Measurements from ENCODE around the gene AP1B1. TPM values are rescaled to one million over a fixed set of nuclear protein-coding genes. Genes with fewer than 3 reads are reported as not detected.
"Not testable (repeated sequence)": the region's sequence is repeated elsewhere in the genome, so short reads cannot be mapped to it uniquely, and the experiment has no call there.

The AP1B1 gene
- 10 to 100 TPM; 56.6 to 59.9 TPM for total RNA-seq

DNA sequence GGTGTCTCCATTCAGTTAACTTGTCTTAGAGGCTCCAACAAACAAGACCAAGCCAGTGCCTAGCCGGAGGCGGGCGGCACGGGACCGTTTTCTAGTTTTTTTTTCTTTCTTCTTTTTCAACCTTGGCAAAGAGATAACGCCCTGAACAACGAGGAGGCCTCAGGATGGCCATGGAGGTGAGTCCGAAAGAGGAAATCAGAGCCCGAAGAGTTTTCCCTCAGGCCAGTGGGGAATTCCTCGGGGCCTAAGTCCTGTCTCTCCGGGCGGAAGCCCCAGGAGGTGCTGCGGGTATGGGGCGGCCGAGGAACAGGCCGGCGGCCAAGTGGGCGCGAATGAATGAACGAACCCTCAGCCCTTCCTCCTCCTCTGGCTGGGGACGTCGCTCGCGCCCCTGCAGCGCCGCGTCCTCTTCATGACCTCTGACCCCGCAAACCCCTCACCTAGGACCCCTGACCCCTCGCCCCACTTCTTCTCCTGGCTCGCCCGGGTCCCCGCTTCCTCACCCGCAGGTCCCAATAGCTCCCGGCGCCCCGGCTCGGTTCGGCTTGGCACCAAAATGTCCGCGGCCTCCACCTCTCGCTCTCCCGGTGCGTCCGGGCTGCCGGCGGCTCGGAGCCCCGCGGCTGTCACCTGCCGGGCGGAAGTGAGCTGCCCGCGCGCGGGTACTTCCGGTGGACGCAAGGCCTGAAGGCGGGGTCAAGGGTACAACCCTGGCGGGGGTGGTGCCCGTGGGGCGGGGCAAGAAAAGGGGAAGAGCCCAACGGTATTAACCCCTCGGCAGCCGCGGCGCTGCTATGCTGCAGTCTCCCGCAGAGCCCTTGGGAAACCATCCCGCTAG, at the start of gene AP1B1:
Gene AP1B1, minus strand, starts transcription at position 650 of the 838 bp plus-strand sequence. CDS start 21,327 bp downstream, outside the sequence.
- ChIA-PET POLR2A (interaction anchor here (0.6 to 0.8 kb wide), 2 partner anchors 115 to 166 kb away, joined by 5 to 7 read pairs; partner anchors contain the start of gene THOC5), CTCF (interaction anchor here (0.7 to 1.4 kb wide), 2 partner anchors 17 to 83 kb away, joined by 3 to 5 read pairs; no protein-coding TSS in a partner anchor)
- peak; percentile 99 for ATAC-seq
- Mint-ChIP-seq H3K9me3 (ENCODE audit: low read depth) (no peaks in the 10 kb centered on the region), H3K4me1 (peaks cover 30% of the 10 kb centered on the region), H3K36me3 (ENCODE audit: low read depth) (peaks cover 4% of the 10 kb centered on the region), H3K27ac (peak within 1 kb of the TSS; percentile 83), H3K4me3 (peak within 1 kb of the TSS; percentile 87), H3K27me3 (no peaks in the 10 kb centered on the region)
- DNase-seq, result peak; percentile 97
- intact Hi-C loops (cut with DNase I, micrococcal nuclease), result loop anchor here (1.0 to 10.0 kb wide), 10 partner anchors 27 to 646 kb away; partner anchors contain the start of genes UQCR10 (in 2 of the 2), ZMAT5 (in 2 of the 2), ASCC2 (in 1 of the 2) and CHEK2 (in 1 of the 2)

DNA sequence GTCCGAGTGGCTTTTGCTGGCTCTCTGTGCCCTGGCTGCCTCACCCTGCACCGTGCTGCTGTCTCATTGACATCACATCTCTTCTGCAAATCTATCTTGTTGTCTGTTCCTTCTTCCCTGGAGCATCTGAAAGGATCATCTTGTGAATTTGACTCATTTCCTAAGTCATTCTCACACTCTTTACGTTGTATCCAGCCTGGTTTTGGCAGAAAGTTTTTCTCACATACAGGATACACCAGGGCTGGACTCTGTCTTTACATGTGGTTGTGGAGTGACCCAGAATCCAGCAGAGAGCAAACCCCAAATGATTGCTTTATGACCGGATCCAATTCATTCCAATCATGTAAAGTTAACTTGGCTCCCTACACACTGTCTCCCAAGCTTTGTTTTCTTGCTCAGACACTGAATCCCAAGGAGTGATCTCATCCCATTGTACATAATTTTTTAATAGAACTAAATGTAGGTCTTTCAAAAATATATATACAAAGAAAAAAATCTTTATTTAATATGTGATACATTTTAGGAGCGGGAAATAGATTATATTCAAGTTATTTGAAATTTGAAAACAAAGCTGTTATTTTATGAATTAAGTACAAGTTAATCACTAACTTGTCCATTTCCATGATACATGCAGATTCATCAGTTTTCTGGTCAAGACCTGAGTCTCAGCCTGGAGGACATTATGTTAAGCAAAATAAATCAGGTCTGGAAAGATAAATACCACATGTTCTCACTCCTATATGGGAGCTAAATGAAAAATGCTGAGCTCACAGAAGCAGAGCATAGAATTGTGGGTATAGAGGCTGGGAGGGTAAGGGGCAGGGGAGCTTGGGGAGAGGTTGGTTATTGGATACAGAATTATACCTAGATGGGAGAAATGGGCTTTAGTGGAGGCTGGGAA, 47.1 kb upstream of the AP1B1 start:
- ATAC-seq (no peak), DNase-seq (no peak)
- peaks cover 7% of the 10 kb centered on the region for H3K27me3 Mint-ChIP-seq
- no peak overlapping the region for H3K4me3 Mint-ChIP-seq
- intact Hi-C loops (cut with DNase I, micrococcal nuclease), result no loop called here
- H3K9me3 Mint-ChIP-seq (ENCODE audit: low read depth), result no peaks in the 10 kb centered on the region
- ChIA-PET POLR2A (no interaction called here), CTCF (interaction anchor here (0.6 to 1.0 kb wide), 2 partner anchors 18 to 42 kb away, joined by 3 read pairs; no protein-coding TSS in a partner anchor)
- H3K36me3 Mint-ChIP-seq (ENCODE audit: low read depth), result no peaks in the 10 kb centered on the region
- H3K4me1 Mint-ChIP-seq, result no peaks in the 10 kb centered on the region
- H3K27ac Mint-ChIP-seq, result no peak overlapping the region

DNA sequence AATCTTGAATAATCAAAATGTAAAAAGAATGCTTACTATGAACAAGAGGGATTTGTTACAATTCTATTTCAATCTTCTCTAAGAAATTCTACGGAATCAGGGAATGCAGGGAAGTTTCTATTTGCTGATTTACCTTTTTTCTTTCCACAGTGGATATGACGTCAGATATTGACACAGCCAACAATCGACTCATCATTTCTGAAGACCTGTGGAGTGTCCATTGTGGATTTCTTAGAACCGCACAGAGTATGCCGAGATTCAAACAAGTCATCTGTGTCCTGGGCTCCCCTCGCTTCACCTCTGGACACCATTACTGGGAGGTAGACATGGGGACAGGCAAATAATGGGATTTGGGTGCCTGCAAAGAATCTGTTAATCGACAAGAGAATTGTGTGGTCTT, 45.9 kb upstream of the AP1B1 start:
- DNase-seq (no peak), ATAC-seq (no peak)
- H3K36me3 Mint-ChIP-seq (ENCODE audit: low read depth), result no peaks in the 10 kb centered on the region
- intact Hi-C loops (cut with DNase I, micrococcal nuclease), result no loop called here
- H3K27me3 Mint-ChIP-seq, result peaks cover 7% of the 10 kb centered on the region
- H3K4me1 Mint-ChIP-seq, result no peaks in the 10 kb centered on the region
- ChIA-PET CTCF (interaction anchor here (0.6 kb wide), 1 partner anchor 42 kb away, joined by 3 read pairs; no protein-coding TSS in a partner anchor), POLR2A (no interaction called here)
- no peaks in the 10 kb centered on the region for H3K9me3 Mint-ChIP-seq (ENCODE audit: low read depth)
- H3K4me3 Mint-ChIP-seq, result no peak overlapping the region
- H3K27ac Mint-ChIP-seq, result no peak overlapping the region

DNA sequence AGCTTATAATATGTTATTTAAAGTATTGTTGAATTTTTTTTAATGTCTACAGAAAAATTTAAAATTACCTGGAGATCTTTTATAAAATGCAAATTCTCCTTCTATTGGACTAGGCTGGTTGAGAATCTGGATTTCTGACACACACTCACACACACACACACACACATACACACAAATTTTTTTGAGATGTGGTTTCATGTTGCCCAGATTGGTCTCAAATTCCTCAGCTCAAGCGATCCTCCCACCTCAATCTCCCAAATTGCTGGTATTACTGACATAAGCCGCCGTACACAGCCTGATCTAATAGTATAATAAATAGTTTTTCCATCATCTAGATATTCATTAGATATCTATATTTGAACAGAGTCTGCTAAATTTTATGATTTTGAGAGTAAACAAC, 45.5 kb upstream of the AP1B1 start:
- POLR2A ChIA-PET, result no interaction called here
- no peak for DNase-seq
- intact Hi-C loops (cut with DNase I, micrococcal nuclease), result no loop called here
- Mint-ChIP-seq H3K36me3 (ENCODE audit: low read depth) (no peaks in the 10 kb centered on the region), H3K27me3 (peaks cover 7% of the 10 kb centered on the region), H3K4me3 (no peak overlapping the region), H3K4me1 (no peaks in the 10 kb centered on the region), H3K27ac (no peak overlapping the region), H3K9me3 (ENCODE audit: low read depth) (no peaks in the 10 kb centered on the region)
- CTCF ChIA-PET, result interaction anchor here (0.6 kb wide), 1 partner anchor 42 kb away, joined by 3 read pairs; no protein-coding TSS in a partner anchor
- ATAC-seq, result no peak

DNA sequence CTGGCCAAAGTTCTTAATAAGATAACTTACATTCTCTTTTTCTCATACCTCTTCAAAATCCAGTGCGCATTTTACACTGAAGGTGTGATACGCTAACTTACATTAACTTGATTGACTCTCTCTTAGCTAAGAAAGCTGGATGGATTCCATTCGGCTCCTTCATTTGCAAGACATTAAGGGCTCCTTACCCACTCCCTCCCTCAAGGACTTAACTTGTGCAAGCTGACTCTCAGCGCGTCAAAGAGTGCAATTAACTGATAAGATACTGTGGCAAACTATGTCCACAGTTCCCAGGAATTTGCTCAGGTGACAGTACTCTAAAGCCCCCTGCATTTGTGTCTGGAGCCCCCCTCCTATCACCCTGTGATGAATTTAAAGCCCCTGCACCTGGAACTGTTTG, 43.6 kb upstream of the AP1B1 start:
- no peak overlapping the region for H3K4me3 Mint-ChIP-seq
- ATAC-seq (no peak), DNase-seq (no peak)
- POLR2A ChIA-PET, result interaction anchor here (0.7 kb wide), 2 partner anchors 72 to 381 kb away, joined by 3 to 4 read pairs; no protein-coding TSS in a partner anchor
- intact Hi-C loops (cut with DNase I, micrococcal nuclease), result no loop called here
- H3K27ac Mint-ChIP-seq, result no peak overlapping the region
- H3K36me3 Mint-ChIP-seq (ENCODE audit: low read depth), result no peaks in the 10 kb centered on the region
- H3K27me3 Mint-ChIP-seq, result peaks cover 9% of the 10 kb centered on the region
- H3K9me3 Mint-ChIP-seq (ENCODE audit: low read depth), result no peaks in the 10 kb centered on the region
- no peaks in the 10 kb centered on the region for H3K4me1 Mint-ChIP-seq
- CTCF ChIA-PET, result interaction anchor here (0.7 to 0.8 kb wide), 2 partner anchors 39 to 41 kb away, joined by 3 read pairs; no protein-coding TSS in a partner anchor

DNA sequence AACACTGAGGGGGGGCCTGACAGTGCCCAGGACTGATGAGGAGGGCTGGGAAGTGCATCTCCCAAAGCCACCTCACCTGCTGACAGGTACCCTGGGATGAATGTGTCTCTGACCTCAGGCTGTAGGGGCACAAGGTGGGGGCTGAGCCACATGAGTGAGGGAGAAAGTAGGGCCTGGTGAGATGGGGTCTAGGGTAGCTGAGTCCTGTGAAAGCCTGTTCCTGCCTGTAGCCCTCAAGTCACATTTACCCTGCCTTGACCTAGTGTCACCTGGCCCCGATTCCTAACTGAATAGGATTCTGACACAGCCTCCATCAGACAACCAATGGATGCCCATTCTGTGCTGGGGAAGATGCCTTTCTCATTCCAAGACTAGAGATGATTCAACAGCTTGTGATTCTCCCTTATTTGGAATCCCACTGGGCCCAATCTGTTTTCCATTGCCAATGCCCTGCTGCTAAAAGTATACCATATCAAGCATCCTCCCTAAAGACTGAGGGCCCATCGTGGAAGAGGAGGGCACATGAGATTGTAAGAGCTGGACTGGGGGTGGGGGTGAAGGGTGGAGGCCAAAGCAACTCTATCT, 38.9 kb upstream of the AP1B1 start:
- ChIA-PET POLR2A (no interaction called here), CTCF (interaction anchor here (0.6 kb wide), 1 partner anchor 23 kb away, joined by 3 read pairs; no protein-coding TSS in a partner anchor)
- no peak for ATAC-seq
- Mint-ChIP-seq H3K4me1 (no peaks in the 10 kb centered on the region), H3K4me3 (no peak overlapping the region), H3K9me3 (ENCODE audit: low read depth) (no peaks in the 10 kb centered on the region), H3K36me3 (ENCODE audit: low read depth) (no peaks in the 10 kb centered on the region), H3K27ac (no peak overlapping the region), H3K27me3 (peaks cover 4% of the 10 kb centered on the region)
- intact Hi-C loops (cut with DNase I, micrococcal nuclease), result no loop called here
- DNase-seq, result no peak

DNA sequence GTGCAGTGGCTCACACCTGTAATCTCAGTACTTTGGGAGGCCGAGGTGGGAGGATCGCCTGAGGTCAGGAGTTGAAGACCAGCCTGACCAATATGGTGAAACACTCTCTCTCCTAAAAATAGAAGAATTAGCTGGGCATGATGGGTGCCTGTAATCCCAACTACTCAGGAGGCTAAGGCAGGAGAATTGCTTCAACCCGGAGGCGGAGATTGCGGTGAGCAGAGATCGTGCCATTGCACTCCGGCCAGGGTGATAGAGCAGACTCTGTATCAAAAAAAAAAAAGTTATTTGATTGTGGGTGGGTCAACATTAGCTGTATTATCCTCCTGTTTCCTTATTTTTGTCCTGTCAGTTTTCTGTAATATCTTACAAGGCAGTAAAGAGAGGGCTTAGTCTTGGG, 38.1 kb upstream of the AP1B1 start:
- Mint-ChIP-seq H3K27ac (no peak overlapping the region), H3K27me3 (peaks cover 7% of the 10 kb centered on the region), H3K4me1 (no peaks in the 10 kb centered on the region), H3K9me3 (ENCODE audit: low read depth) (no peaks in the 10 kb centered on the region), H3K4me3 (no peak overlapping the region), H3K36me3 (ENCODE audit: low read depth) (no peaks in the 10 kb centered on the region)
- DNase-seq (no peak), ATAC-seq (no peak)
- CTCF ChIA-PET, result interaction anchor here (0.6 kb wide), 1 partner anchor 24 kb away, joined by 3 read pairs; no protein-coding TSS in a partner anchor
- POLR2A ChIA-PET, result no interaction called here
- intact Hi-C loops (cut with DNase I, micrococcal nuclease), result no loop called here

DNA sequence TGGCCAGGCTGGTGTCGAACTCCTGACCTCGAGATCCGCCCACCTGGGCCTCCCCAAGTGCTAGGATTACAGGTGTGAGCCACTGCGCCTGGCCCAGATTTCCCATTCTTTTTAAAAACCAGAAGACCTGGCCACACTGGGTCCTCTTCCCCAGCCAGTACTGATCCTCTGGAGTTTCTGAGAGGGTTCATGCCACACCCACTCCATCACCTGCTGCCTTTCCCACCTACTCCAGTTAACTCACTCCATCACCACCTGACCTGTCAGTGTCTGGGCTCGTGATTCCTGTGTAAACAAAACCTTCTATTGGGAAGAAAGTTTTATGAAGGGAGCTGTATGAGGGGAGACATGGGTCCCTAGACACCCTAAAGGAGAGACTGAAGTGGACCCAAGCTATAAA, 30.3 kb upstream of the AP1B1 start:
- intact Hi-C loops (cut with DNase I, micrococcal nuclease); ATAC-seq; H3K27ac Mint-ChIP-seq; H3K9me3 Mint-ChIP-seq (ENCODE audit: low read depth); H3K4me3 Mint-ChIP-seq; DNase-seq; H3K27me3 Mint-ChIP-seq; H3K36me3 Mint-ChIP-seq (ENCODE audit: low read depth): not testable (repeated sequence)
- H3K4me1 Mint-ChIP-seq, result peaks cover 22% of the 10 kb centered on the region
- POLR2A ChIA-PET, result interaction anchor here (0.7 kb wide), 1 partner anchor 47 kb away, joined by 4 read pairs; no protein-coding TSS in a partner anchor
- CTCF ChIA-PET, result interaction anchor here (0.7 kb wide), 1 partner anchor 391 kb away, joined by 3 read pairs; no protein-coding TSS in a partner anchor

DNA sequence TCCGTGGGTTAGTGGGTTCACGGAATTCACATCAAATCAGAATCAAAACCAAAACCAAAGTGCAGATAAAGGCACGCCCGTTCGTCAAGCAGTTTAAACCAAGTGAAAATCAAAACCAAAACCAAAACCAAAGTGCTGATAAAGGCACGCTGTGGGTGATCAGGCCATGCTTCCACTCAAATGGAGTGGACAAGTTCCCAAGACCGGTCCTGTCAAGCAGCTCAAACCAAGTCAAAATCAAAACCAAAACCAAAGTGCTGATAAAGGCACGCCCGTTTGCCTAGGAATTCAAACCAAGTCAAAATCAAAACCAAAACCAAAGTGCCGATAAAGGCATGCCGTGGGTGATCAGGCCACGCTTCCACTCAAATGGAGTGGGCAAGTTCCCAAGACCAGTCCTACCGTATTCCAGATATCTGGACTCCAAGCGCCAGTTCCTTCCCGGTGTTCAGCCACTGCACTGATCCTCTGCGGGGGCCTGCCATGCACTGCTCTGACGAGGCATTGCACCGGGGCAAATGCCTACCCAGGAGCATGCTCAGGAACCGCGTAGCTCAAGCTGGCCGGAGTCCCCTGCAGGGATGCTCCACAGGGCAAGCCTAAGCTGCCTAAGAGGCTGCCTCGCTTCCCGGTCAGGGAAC, 26.7 kb upstream of the AP1B1 start:
- DNase-seq, result peak; percentile 71
- ATAC-seq, result peak; percentile 81
- H3K36me3 Mint-ChIP-seq (ENCODE audit: low read depth); H3K9me3 Mint-ChIP-seq (ENCODE audit: low read depth); POLR2A ChIA-PET; H3K27me3 Mint-ChIP-seq; CTCF ChIA-PET: not testable (repeated sequence)
- H3K4me3 Mint-ChIP-seq, result peak overlapping the region; percentile 93
- peak overlapping the region; percentile 99 for H3K27ac Mint-ChIP-seq
- intact Hi-C loops (cut with DNase I, micrococcal nuclease), result loop anchor here (1.0 kb wide), 5 partner anchors 27 to 352 kb away; partner anchors contain the start of genes AP1B1 (in 2 of the 2), NF2 (in 1 of the 2), NIPSNAP1 (in 1 of the 2) and THOC5 (in 1 of the 2)
- H3K4me1 Mint-ChIP-seq, result peaks cover 22% of the 10 kb centered on the region

DNA sequence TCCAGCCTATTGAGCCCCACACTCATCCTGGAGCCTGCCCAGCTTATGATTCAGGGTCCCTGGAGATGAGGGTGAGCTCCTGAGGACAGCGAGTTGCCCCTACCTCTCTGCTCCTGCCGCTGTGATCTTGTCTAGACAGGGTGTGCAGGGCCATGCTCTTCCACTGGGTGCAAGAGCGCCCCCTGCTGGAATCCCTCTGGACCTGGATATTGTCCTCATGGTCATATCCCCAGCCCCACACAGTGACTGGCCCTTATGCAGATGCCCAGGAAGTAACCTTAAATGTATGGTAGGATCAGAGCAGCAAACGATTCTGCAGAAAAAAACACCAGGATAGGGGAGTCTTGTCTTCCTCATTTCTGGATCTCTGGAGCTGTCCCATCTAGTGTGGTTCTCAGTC, 24.4 kb upstream of the AP1B1 start:
- ATAC-seq (peak; percentile 82), DNase-seq (peak; percentile 51)
- H3K9me3 Mint-ChIP-seq (ENCODE audit: low read depth); POLR2A ChIA-PET; H3K36me3 Mint-ChIP-seq (ENCODE audit: low read depth); H3K4me3 Mint-ChIP-seq; H3K27ac Mint-ChIP-seq; H3K27me3 Mint-ChIP-seq; intact Hi-C loops (cut with DNase I, micrococcal nuclease): not testable (repeated sequence)
- peaks cover 22% of the 10 kb centered on the region for H3K4me1 Mint-ChIP-seq
- CTCF ChIA-PET, result interaction anchor here (1.1 kb wide), 1 partner anchor 24 kb away, joined by 4 read pairs; no protein-coding TSS in a partner anchor

Data from activated CD4-positive, alpha-beta T cell treated with anti-CD3 and anti-CD28 coated beads for 36 hours (primary cell).